Kidney (tissue), 14 donors: ENCODE results near the gene USH2A. TPM values are rescaled to one million over a fixed set of nuclear protein-coding genes. Genes with fewer than 3 reads are reported as not detected.

Source experiments
- DNase-seq, 5 donors: peaks; one replicate each; pipeline ENCODE4 v3.0.0-alpha.2; 2013 to 2020
- FAIRE-seq: peaks from 2 replicates; lab custom pipeline; 2012; peaks lifted over from hg19 to GRCh38; lab: Jason Lieb, UNC
- H3K27ac ChIP-seq, 2 donors: one replicate each; pipeline ENCODE4 v1.7.0; 2013; ENCODE audit warnings: low read depth in 2 of 2, low read length in 2 of 2, inconsistent platforms in 1 of 2
- H3K27me3 ChIP-seq: one replicate; pipeline ENCODE4 v1.7.1; 2013; ENCODE audit warnings: low read length, inconsistent platforms; ENCODE audit not compliant: control insufficient read depth, insufficient read depth
- H3K36me3 ChIP-seq, 3 donors: one replicate each; pipeline versions ENCODE4 v1.7.0 to v1.7.1; 2013; ENCODE audit warnings: low read length in 3 of 3, control low read depth in 1 of 3, inconsistent platforms in 1 of 3; ENCODE audit not compliant: insufficient read depth in 3 of 3, control insufficient read depth in 2 of 3
- H3K4me1 ChIP-seq, 3 donors: one replicate each; pipeline versions ENCODE4 v1.7.0 to v1.7.1; 2013; ENCODE audit warnings: low read length in 3 of 3, inconsistent platforms in 1 of 3, low read depth in 1 of 3; ENCODE audit not compliant: control insufficient read depth in 2 of 3, insufficient read depth in 2 of 3
- H3K4me3 ChIP-seq, 3 donors: one replicate each; pipeline versions ENCODE4 v1.7.0 to v1.8.1; 2013; ENCODE audit warnings: low read length in 3 of 3, control low read depth in 1 of 3, inconsistent platforms in 1 of 3
- H3K9ac ChIP-seq, 3 donors: one replicate each; pipeline versions ENCODE4 v1.7.0 to v1.7.1; 2013; ENCODE audit warnings: low read length in 3 of 3, control low read depth in 1 of 3, inconsistent platforms in 1 of 3
- H3K9me3 ChIP-seq, 3 donors: one replicate each; pipeline versions ENCODE4 v1.7.0 to v1.7.1; 2013; ENCODE audit warnings: low read length in 3 of 3, control low read depth in 1 of 3, inconsistent platforms in 1 of 3; ENCODE audit not compliant: control insufficient read depth in 2 of 3, insufficient read depth in 1 of 3
- intact Hi-C: fragments of 100-400 bp; cut with DNase I; formaldehyde crosslinking; loops from one replicate; pipeline ENCODE4 v1.11.1; 2022
- polyA plus RNA-seq: library from polyadenylated mRNA; stranded (reverse); fragments of 350-450 nt; fragmentation: Illumina TruSeq; extraction: RNeasy Lipid Tissue Mini Kit (QIAGEN cat#74804); gene quantifications from one replicate; pipeline ENCODE4 v1.2.3, GENCODE V29; 2014; ENCODE audit warnings: low read depth, low replicate concordance; ENCODE audit not compliant: insufficient read depth
- total RNA-seq: library from RNA; stranded (reverse); fragmentation: NEBNext Ultra II Directional; extraction: Animal tissue kit (Norgen Biotek cat#: 25700); gene quantifications from one replicate; pipeline ENCODE4 v1.2.1, GENCODE V29; 2021
- TF ChIP-seq, protein P1 (sequence below): IDR thresholded peaks from 3 replicates; pipeline ENCODE4 v1.5.1; 2012; ENCODE audit warnings: mild to moderate bottlenecking, moderate library complexity, borderline replicate concordance; ENCODE audit not compliant: insufficient read depth; ENCODE audit errors: extremely low read depth
- donor health status: control.
- donor health status: control.
- donor health status: control.
- donor health status: control.
- donor health status: control.
- donor health status: DM: yes; HTN: yes; CAD: no.
- donor health status: Normal renal cell carcinoma (clear cell type).

Gene USH2A
- total and polyA plus RNA-seq, 2 donors from 2014 or later = 0.06 TPM; not detected in 1

DNA sequence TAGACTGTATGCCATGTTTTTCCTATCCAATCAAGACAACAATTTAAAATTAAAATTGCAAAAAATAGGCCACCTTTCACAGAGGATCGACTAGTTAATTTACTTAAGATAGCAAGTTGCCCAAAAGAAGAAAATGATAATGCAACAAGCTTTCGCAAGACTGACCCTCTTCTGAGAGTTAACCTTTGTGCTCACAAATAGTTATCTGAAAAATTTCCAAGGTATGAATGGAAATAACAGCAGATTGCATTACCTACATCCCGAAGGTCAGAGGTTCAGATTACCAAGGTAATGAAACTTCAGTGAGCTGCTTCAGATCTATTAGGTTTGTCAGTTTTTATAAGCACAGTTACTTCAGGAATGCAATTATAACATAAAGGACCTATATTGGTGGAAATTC, 558.2 kb downstream of the USH2A start:
- Histone ChIP-seq H3K9ac (no peak overlapping the region), H3K4me1 (no peaks in the 10 kb centered on the region), H3K27me3 (no peaks in the 10 kb centered on the region), H3K27ac (no peak overlapping the region), H3K36me3 (no peaks in the 10 kb centered on the region), H3K4me3 (no peak overlapping the region), H3K9me3 (no peaks in the 10 kb centered on the region)
- DNase-seq (no peak), FAIRE-seq (no peak)
- intact Hi-C loops = no loop called here
- TF ChIP-seq, protein P1, sequence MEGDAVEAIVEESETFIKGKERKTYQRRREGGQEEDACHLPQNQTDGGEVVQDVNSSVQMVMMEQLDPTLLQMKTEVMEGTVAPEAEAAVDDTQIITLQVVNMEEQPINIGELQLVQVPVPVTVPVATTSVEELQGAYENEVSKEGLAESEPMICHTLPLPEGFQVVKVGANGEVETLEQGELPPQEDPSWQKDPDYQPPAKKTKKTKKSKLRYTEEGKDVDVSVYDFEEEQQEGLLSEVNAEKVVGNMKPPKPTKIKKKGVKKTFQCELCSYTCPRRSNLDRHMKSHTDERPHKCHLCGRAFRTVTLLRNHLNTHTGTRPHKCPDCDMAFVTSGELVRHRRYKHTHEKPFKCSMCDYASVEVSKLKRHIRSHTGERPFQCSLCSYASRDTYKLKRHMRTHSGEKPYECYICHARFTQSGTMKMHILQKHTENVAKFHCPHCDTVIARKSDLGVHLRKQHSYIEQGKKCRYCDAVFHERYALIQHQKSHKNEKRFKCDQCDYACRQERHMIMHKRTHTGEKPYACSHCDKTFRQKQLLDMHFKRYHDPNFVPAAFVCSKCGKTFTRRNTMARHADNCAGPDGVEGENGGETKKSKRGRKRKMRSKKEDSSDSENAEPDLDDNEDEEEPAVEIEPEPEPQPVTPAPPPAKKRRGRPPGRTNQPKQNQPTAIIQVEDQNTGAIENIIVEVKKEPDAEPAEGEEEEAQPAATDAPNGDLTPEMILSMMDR = no peak

DNA sequence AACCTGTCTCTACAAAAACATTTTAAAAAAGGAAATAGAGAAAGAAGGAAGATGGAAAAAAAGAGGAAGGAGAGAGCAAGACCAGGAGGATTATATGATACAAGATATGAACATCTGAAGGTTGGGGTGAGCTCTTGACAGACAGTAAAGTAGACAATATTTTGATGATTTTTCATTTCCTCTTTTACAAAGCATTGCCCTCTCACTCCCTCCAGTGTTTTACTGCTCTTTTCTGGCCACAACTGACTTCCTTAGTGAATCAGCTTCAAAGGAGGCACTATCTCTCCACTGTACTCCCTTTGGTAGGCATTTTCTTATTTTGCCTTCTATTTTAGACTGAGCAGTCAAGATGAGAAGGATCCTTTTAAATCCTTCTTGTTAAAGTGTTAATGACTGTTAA, 559.5 kb downstream of the USH2A start:
- H3K4me1 ChIP-seq = no peaks in the 10 kb centered on the region
- H3K36me3 ChIP-seq = no peaks in the 10 kb centered on the region
- no peak overlapping the region for H3K9ac ChIP-seq
- H3K4me3 ChIP-seq = no peak overlapping the region
- FAIRE-seq (no peak), DNase-seq (no peak)
- H3K9me3 ChIP-seq = no peaks in the 10 kb centered on the region
- H3K27me3 ChIP-seq = no peaks in the 10 kb centered on the region
- intact Hi-C loops = no loop called here
- TF ChIP-seq, protein P1 = no peak
- no peak overlapping the region for H3K27ac ChIP-seq

DNA sequence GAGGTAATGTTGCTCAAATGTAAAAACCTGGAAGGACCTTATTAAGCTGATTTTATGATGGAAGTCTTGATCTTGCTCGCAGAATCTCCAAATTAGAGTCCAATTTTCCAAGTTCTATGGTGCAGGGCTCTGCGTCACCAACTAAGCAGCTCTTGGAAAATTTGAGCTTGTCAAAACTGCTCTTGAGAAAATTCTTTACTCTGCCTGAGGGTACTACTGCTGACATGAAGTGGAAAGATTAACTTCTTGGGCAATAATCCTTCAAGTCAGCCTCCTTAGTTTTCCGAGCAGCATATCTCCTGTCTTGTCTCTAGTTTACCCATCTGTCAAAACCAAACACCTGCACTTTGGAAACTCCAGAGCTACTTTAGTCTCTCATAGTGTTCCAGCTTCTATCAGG, 562.4 kb downstream of the USH2A start:
- Histone ChIP-seq H3K36me3 (no peaks in the 10 kb centered on the region), H3K9me3 (no peaks in the 10 kb centered on the region), H3K27me3 (no peaks in the 10 kb centered on the region), H3K27ac (no peak overlapping the region), H3K9ac (no peak overlapping the region), H3K4me1 (no peaks in the 10 kb centered on the region), H3K4me3 (no peak overlapping the region)
- intact Hi-C loops = no loop called here
- TF ChIP-seq, protein P1 = no peak
- no peak for DNase-seq
- FAIRE-seq = no peak

DNA sequence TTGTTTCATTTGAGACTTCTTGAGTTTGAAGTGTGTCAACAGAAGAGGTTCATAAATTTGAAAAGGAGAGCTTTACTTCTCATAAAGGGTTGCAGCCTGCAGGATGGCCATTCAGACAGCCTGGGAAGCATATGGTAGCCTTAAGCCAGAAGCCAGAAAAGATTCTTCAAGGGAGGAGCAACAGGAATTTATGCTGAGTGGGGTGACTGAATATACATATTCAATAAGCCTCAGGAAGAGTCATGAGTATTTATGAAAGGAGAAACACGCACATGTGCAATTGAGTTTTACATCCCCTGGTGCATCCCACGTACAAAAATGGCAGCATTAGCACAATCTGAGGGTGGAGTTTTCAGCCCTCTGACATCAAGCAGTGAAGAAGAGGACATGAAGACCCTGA, 565.9 kb downstream of the USH2A start:
- H3K9ac ChIP-seq = no peak overlapping the region
- no peak overlapping the region for H3K27ac ChIP-seq
- no peak for DNase-seq
- no peaks in the 10 kb centered on the region for H3K4me1 ChIP-seq
- FAIRE-seq = no peak
- TF ChIP-seq, protein P1 = no peak
- no peaks in the 10 kb centered on the region for H3K27me3 ChIP-seq
- no peak overlapping the region for H3K4me3 ChIP-seq
- intact Hi-C loops = no loop called here
- no peaks in the 10 kb centered on the region for H3K9me3 ChIP-seq
- H3K36me3 ChIP-seq = no peaks in the 10 kb centered on the region
